Measurements from ENCODE around the gene NEK6. TPM values are rescaled to one million over a fixed set of nuclear protein-coding genes. Genes with fewer than 3 reads are reported as not detected.

Gene NEK6
- 51.6 and 53.5 TPM in 2 replicates for polyA plus RNA-seq (2013)

- peak within 1 kb of the TSS; percentile 57 for H2AK5ac ChIP-seq (ENCODE audit: low read length)
- H3K4me3 ChIP-seq (ENCODE audit: low read depth, low read length) = peak within 1 kb of the TSS; percentile 81
- peaks cover 43 to 45% of the 10 kb centered on the region in 2 experiments for H3K4me1 ChIP-seq (ENCODE audit: control insufficient read depth in 1 of 2, insufficient read depth in 2 of 2, low read length in 2 of 2)
- H3K79me2 ChIP-seq (ENCODE audit: control insufficient read depth, insufficient read depth, low read length, poor library complexity) = peaks cover 23% of the 10 kb centered on the region
- peak within 1 kb of the TSS; percentile 90 for H2BK5ac ChIP-seq (ENCODE audit: low read depth, low read length, poor library complexity)
- peak within 1 kb of the TSS; percentile 80 for H3K4ac ChIP-seq (ENCODE audit: low read depth, low read length)
- peak within 1 kb of the TSS; percentile 83 for H2BK120ac ChIP-seq (ENCODE audit: insufficient read depth, low read length, poor library complexity)
- H3K9me3 ChIP-seq (ENCODE audit: insufficient read depth, low read depth, low read length) = no peaks in the 10 kb centered on the region
- H3K4me2 ChIP-seq (ENCODE audit: low read length) = peak within 1 kb of the TSS; percentile 81
- H3K36me3 ChIP-seq (ENCODE audit: control insufficient read depth in 1 of 2, insufficient read depth in 2 of 2, low read length in 2 of 2) = no peaks in the 10 kb centered on the region
- peaks cover 27% of the 10 kb centered on the region for H3K79me1 ChIP-seq (ENCODE audit: low read length)
- peak within 1 kb of the TSS; percentile 93 for H3K27ac ChIP-seq (ENCODE audit: low read depth, low read length)
- peak within 1 kb of the TSS; percentile 88 for H4K8ac ChIP-seq (ENCODE audit: low read depth, low read length)
- H4K12ac ChIP-seq (ENCODE audit: low read depth, low read length) = peak within 1 kb of the TSS; percentile 95
- peak within 1 kb of the TSS; percentile 88 for H3K18ac ChIP-seq (ENCODE audit: low read length)
- no CpG with 5 or more reads among the region's 116 CpGs for WGBS (ENCODE audit: extremely low coverage, insufficient coverage, insufficient read length)
- peak within 1 kb of the TSS; percentile 90 for H4K91ac ChIP-seq (ENCODE audit: low read depth, low read length)
- peak in 1 of 2 donors; percentile 56 for DNase-seq
- peak within 1 kb of the TSS; percentile 38 for H2AFZ ChIP-seq (ENCODE audit: insufficient read depth, low read length, poor library complexity)
- no peaks in the 10 kb centered on the region for H3K27me3 ChIP-seq (ENCODE audit: insufficient read depth, low read length)
- no peak within 1 kb of the TSS for H3K23ac ChIP-seq (ENCODE audit: low read length)
- peak within 1 kb of the TSS; percentile 89 for H3K14ac ChIP-seq (ENCODE audit: low read length)
- H3K9ac ChIP-seq (ENCODE audit: low read length) = peak within 1 kb of the TSS; percentile 76
- H2BK12ac ChIP-seq (ENCODE audit: low read length) = peak within 1 kb of the TSS; percentile 88
Observed at GRCh38 chr9:124257844-124258606, at the start of gene NEK6. TSS of gene NEK6 (plus strand) at chr9:124257949. CDS start at chr9:124301965, 44,016 bp downstream.

- H3K27me3 ChIP-seq (ENCODE audit: insufficient read depth, low read length) = no peaks in the 10 kb centered on the region
- DNase-seq = no peak
- no peak overlapping the region for H3K4me3 ChIP-seq (ENCODE audit: low read depth, low read length)
- H3K27ac ChIP-seq (ENCODE audit: low read depth, low read length) = no peak overlapping the region
- H3K4me1 ChIP-seq (ENCODE audit: control insufficient read depth in 1 of 2, insufficient read depth in 2 of 2, low read length in 2 of 2) = no peaks in the 10 kb centered on the region
- H4K12ac ChIP-seq (ENCODE audit: low read depth, low read length) = no peak overlapping the region
- no peak overlapping the region for H2BK5ac ChIP-seq (ENCODE audit: low read depth, low read length, poor library complexity)
- no peak overlapping the region for H2AK5ac ChIP-seq (ENCODE audit: low read length)
- no peak overlapping the region for H4K8ac ChIP-seq (ENCODE audit: low read depth, low read length)
- H3K79me2 ChIP-seq (ENCODE audit: control insufficient read depth, insufficient read depth, low read length, poor library complexity) = no peaks in the 10 kb centered on the region
- H3K9ac ChIP-seq (ENCODE audit: low read length) = no peak overlapping the region
- no peak overlapping the region for H4K91ac ChIP-seq (ENCODE audit: low read depth, low read length)
- H3K9me3 ChIP-seq (ENCODE audit: insufficient read depth, low read depth, low read length) = peaks cover 3% of the 10 kb centered on the region
- no peak overlapping the region for H2AFZ ChIP-seq (ENCODE audit: insufficient read depth, low read length, poor library complexity)
- no peak overlapping the region for H3K23ac ChIP-seq (ENCODE audit: low read length)
- no peak overlapping the region for H2BK120ac ChIP-seq (ENCODE audit: insufficient read depth, low read length, poor library complexity)
- no peaks in the 10 kb centered on the region for H3K79me1 ChIP-seq (ENCODE audit: low read length)
- H3K14ac ChIP-seq (ENCODE audit: low read length) = no peak overlapping the region
- no CpG with 5 or more reads among the region's 3 CpGs for WGBS (ENCODE audit: extremely low coverage, insufficient coverage, insufficient read length)
- no peak overlapping the region for H3K4ac ChIP-seq (ENCODE audit: low read depth, low read length)
- H2BK12ac ChIP-seq (ENCODE audit: low read length) = no peak overlapping the region
- H3K4me2 ChIP-seq (ENCODE audit: low read length) = no peak overlapping the region
- H3K36me3 ChIP-seq (ENCODE audit: control insufficient read depth in 1 of 2, insufficient read depth in 2 of 2, low read length in 2 of 2) = no peaks in the 10 kb centered on the region
- H3K18ac ChIP-seq (ENCODE audit: low read length) = no peak overlapping the region
Observed at GRCh38 chr9:124208571-124208970, 49.2 kb upstream of the NEK6 start.

GRCh38 chr9:124209279-124209678 is 48.5 kb upstream of the NEK6 start:
- no peak overlapping the region for H3K4ac ChIP-seq (ENCODE audit: low read depth, low read length)
- no CpG with 5 or more reads among the region's 7 CpGs for WGBS (ENCODE audit: extremely low coverage, insufficient coverage, insufficient read length)
- H3K79me2 ChIP-seq (ENCODE audit: control insufficient read depth, insufficient read depth, low read length, poor library complexity) = no peaks in the 10 kb centered on the region
- H3K79me1 ChIP-seq (ENCODE audit: low read length) = no peaks in the 10 kb centered on the region
- H4K8ac ChIP-seq (ENCODE audit: low read depth, low read length) = no peak overlapping the region
- no peak overlapping the region for H3K18ac ChIP-seq (ENCODE audit: low read length)
- H3K27ac ChIP-seq (ENCODE audit: low read depth, low read length) = no peak overlapping the region
- H3K36me3 ChIP-seq (ENCODE audit: control insufficient read depth in 1 of 2, insufficient read depth in 2 of 2, low read length in 2 of 2) = no peaks in the 10 kb centered on the region
- H2AK5ac ChIP-seq (ENCODE audit: low read length) = no peak overlapping the region
- no peak overlapping the region for H4K91ac ChIP-seq (ENCODE audit: low read depth, low read length)
- H3K4me3 ChIP-seq (ENCODE audit: low read depth, low read length) = no peak overlapping the region
- no peak overlapping the region for H2BK12ac ChIP-seq (ENCODE audit: low read length)
- DNase-seq = no peak
- no peak overlapping the region for H3K14ac ChIP-seq (ENCODE audit: low read length)
- H3K23ac ChIP-seq (ENCODE audit: low read length) = no peak overlapping the region
- H2AFZ ChIP-seq (ENCODE audit: insufficient read depth, low read length, poor library complexity) = no peak overlapping the region
- no peak overlapping the region for H3K4me2 ChIP-seq (ENCODE audit: low read length)
- H4K12ac ChIP-seq (ENCODE audit: low read depth, low read length) = no peak overlapping the region
- no peak overlapping the region for H2BK120ac ChIP-seq (ENCODE audit: insufficient read depth, low read length, poor library complexity)
- H2BK5ac ChIP-seq (ENCODE audit: low read depth, low read length, poor library complexity) = no peak overlapping the region
- no peaks in the 10 kb centered on the region for H3K4me1 ChIP-seq (ENCODE audit: control insufficient read depth in 1 of 2, insufficient read depth in 2 of 2, low read length in 2 of 2)
- H3K9me3 ChIP-seq (ENCODE audit: insufficient read depth, low read depth, low read length) = peaks cover 3% of the 10 kb centered on the region
- H3K9ac ChIP-seq (ENCODE audit: low read length) = no peak overlapping the region
- no peaks in the 10 kb centered on the region for H3K27me3 ChIP-seq (ENCODE audit: insufficient read depth, low read length)

GRCh38 chr9:124209774-124210173 is 48.0 kb upstream of the NEK6 start:
- no peaks in the 10 kb centered on the region for H3K79me2 ChIP-seq (ENCODE audit: control insufficient read depth, insufficient read depth, low read length, poor library complexity)
- H3K79me1 ChIP-seq (ENCODE audit: low read length) = no peaks in the 10 kb centered on the region
- no peak overlapping the region for H2BK120ac ChIP-seq (ENCODE audit: insufficient read depth, low read length, poor library complexity)
- no peak overlapping the region for H2BK5ac ChIP-seq (ENCODE audit: low read depth, low read length, poor library complexity)
- H3K9ac ChIP-seq (ENCODE audit: low read length) = no peak overlapping the region
- no peak overlapping the region for H3K18ac ChIP-seq (ENCODE audit: low read length)
- H3K36me3 ChIP-seq (ENCODE audit: control insufficient read depth in 1 of 2, insufficient read depth in 2 of 2, low read length in 2 of 2) = no peaks in the 10 kb centered on the region
- H3K4me3 ChIP-seq (ENCODE audit: low read depth, low read length) = no peak overlapping the region
- no peak overlapping the region for H4K12ac ChIP-seq (ENCODE audit: low read depth, low read length)
- no CpG with 5 or more reads among the region's 2 CpGs for WGBS (ENCODE audit: extremely low coverage, insufficient coverage, insufficient read length)
- no peak overlapping the region for H2AK5ac ChIP-seq (ENCODE audit: low read length)
- no peak overlapping the region for H3K23ac ChIP-seq (ENCODE audit: low read length)
- no peak overlapping the region for H2AFZ ChIP-seq (ENCODE audit: insufficient read depth, low read length, poor library complexity)
- H4K91ac ChIP-seq (ENCODE audit: low read depth, low read length) = no peak overlapping the region
- no peak overlapping the region for H3K27ac ChIP-seq (ENCODE audit: low read depth, low read length)
- H3K9me3 ChIP-seq (ENCODE audit: insufficient read depth, low read depth, low read length) = peaks cover 3% of the 10 kb centered on the region
- no peak overlapping the region for H4K8ac ChIP-seq (ENCODE audit: low read depth, low read length)
- H3K14ac ChIP-seq (ENCODE audit: low read length) = no peak overlapping the region
- no peak overlapping the region for H2BK12ac ChIP-seq (ENCODE audit: low read length)
- no peak overlapping the region for H3K4ac ChIP-seq (ENCODE audit: low read depth, low read length)
- H3K4me1 ChIP-seq (ENCODE audit: control insufficient read depth in 1 of 2, insufficient read depth in 2 of 2, low read length in 2 of 2) = no peaks in the 10 kb centered on the region
- no peak for DNase-seq
- no peak overlapping the region for H3K4me2 ChIP-seq (ENCODE audit: low read length)
- H3K27me3 ChIP-seq (ENCODE audit: insufficient read depth, low read length) = no peaks in the 10 kb centered on the region

Data from trophoblast cell (in vitro differentiated cells and primary cell).